GM12878 (cell line): ENCODE data around the gene OR14J1. TPM values are rescaled to one million over a fixed set of nuclear protein-coding genes. Genes with fewer than 3 reads are reported as not detected.

Experiments used
- ATAC-seq: fragments of 200-7000 bp; cut with Tn5 transposase; 3 replicates; pipeline ENCODE4 v1.9.1; 2020; ENCODE audit warnings: mild to moderate bottlenecking, moderate library complexity
- BruUV-seq: library from RNA; stranded (reverse); fragments of 400-500 nt; replicated peaks from 2 replicates; lab custom pipeline; 2021; lab: Mats Ljungman, UMichigan
- CTCF ChIA-PET: fragments of 300-600 bp; sonication (Branson Sonifier 250); formaldehyde crosslinking; extraction: SDS; loops from one replicate; lab custom pipeline; 2021; ENCODE audit warnings: inconsistent platforms; lab: Yijun Ruan, JAX
- POLR2A ChIA-PET: fragments of 350-600 bp; formaldehyde crosslinking; extraction: SDS; loops from one replicate; lab custom pipeline; 2021; ENCODE audit warnings: inconsistent platforms; lab: Charles Lee
- RAD21 ChIA-PET: fragments of 300-600 bp; sonication (Branson Sonifier 250); formaldehyde crosslinking; loops from one replicate; lab custom pipeline; 2023; ENCODE audit warnings: antibody characterized with exemption; ENCODE audit not compliant: unreplicated experiment; lab: Charles Lee
- SMC1A ChIA-PET: fragments of 300-600 bp; sonication (Branson Sonifier 250); formaldehyde crosslinking; loops from one replicate; lab custom pipeline; 2023; ENCODE audit not compliant: unreplicated experiment, uncharacterized antibody; lab: Charles Lee
- DNase-seq: peaks from one replicate; pipeline ENCODE4 v3.0.0-alpha.2; 2011; ENCODE audit warnings: low read depth, low spot score
- FAIRE-seq: peaks from 3 replicates; lab custom pipeline; 2011; peaks lifted over from hg19 to GRCh38; lab: Jason Lieb, UNC
- H2AFZ ChIP-seq: 2 replicates; pipeline ENCODE4 v1.6.0; 2011; ENCODE audit warnings: low read depth, low read length, control low read depth; ENCODE audit not compliant: control insufficient read depth
- H3K27ac ChIP-seq: 2 replicates; pipeline ENCODE4 v1.5.1; 2011; ENCODE audit warnings: control low read depth; ENCODE audit not compliant: control insufficient read depth, insufficient read depth
- H3K27me3 ChIP-seq, 2 experiments: replicated peaks in 1 of 2; 2 replicates each; pipeline versions ENCODE4 v1.6.0 to v1.6.1; 2011; ENCODE audit warnings: low read length in 1 of 2; ENCODE audit not compliant: control insufficient read depth in 2 of 2, insufficient read depth in 2 of 2
- H3K36me3 ChIP-seq, 2 experiments: 2 replicates each; pipeline ENCODE4 v1.5.1; 2011; ENCODE audit warnings: low read length in 1 of 2; ENCODE audit not compliant: control insufficient read depth in 2 of 2, insufficient read depth in 2 of 2
- H3K4me1 ChIP-seq: 2 replicates; pipeline ENCODE4 v1.6.1; 2011; ENCODE audit warnings: mild to moderate bottlenecking, low read length, moderate library complexity, mixed read lengths; ENCODE audit not compliant: control insufficient read depth, insufficient read depth
- H3K4me2 ChIP-seq: 2 replicates; pipeline ENCODE4 v1.6.0; 2011; ENCODE audit warnings: control low read depth; ENCODE audit not compliant: control insufficient read depth, insufficient read depth
- H3K4me3 ChIP-seq: fragments of 200-600 bp; sonication (generic); 2 replicates; pipeline ENCODE4 v1.5.1; 2016
- H3K79me2 ChIP-seq: 2 replicates; pipeline ENCODE4 v1.6.0; 2011; ENCODE audit warnings: low read length; ENCODE audit not compliant: control insufficient read depth, insufficient read depth
- H3K9ac ChIP-seq: 2 replicates; pipeline ENCODE4 v1.8.0; 2011; ENCODE audit warnings: low read length, control low read depth, mixed read lengths; ENCODE audit not compliant: control insufficient read depth, insufficient read depth
- H3K9me3 ChIP-seq: replicated peaks from 3 replicates; pipeline ENCODE4 v1.5.1; 2011; ENCODE audit warnings: mild to moderate bottlenecking, low read length; ENCODE audit not compliant: control insufficient read depth, insufficient read depth
- H4K20me1 ChIP-seq: 2 replicates; pipeline ENCODE4 v1.6.0; 2011; ENCODE audit not compliant: control insufficient read depth, insufficient read depth
- BCL11A ChIP-seq: IDR thresholded peaks from 2 replicates; pipeline ENCODE4 v1.6.1; 2011; ENCODE audit warnings: low read depth, low read length
- BCL3 ChIP-seq: IDR thresholded peaks from 2 replicates; pipeline ENCODE4 v1.6.1; 2011; ENCODE audit warnings: borderline replicate concordance, low read depth, mild to moderate bottlenecking, moderate library complexity, low read length; ENCODE audit not compliant: insufficient read depth, poor library complexity, severe bottlenecking
- CBX3 ChIP-seq: fragments of 200-600 bp; sonication (generic); IDR thresholded peaks from 2 replicates; pipeline ENCODE4 v1.6.1; 2016; ENCODE audit warnings: low read depth, borderline replicate concordance
- CHD2 ChIP-seq: IDR thresholded peaks from 2 replicates; pipeline ENCODE4 v1.6.1; 2011; ENCODE audit warnings: low read depth, low read length, improper control_type of control experiment, borderline replicate concordance
- ESRRA ChIP-seq: IDR thresholded peaks from 2 replicates; pipeline ENCODE4 v1.6.1; 2012; ENCODE audit warnings: mild to moderate bottlenecking, low read length, improper control_type of control experiment
- HDAC2 ChIP-seq: fragments of 200-600 bp; sonication (generic); IDR thresholded peaks from 2 replicates; pipeline ENCODE4 v1.6.1; 2017
- PKNOX1 ChIP-seq: fragments of 450-650 bp; IDR thresholded peaks from 2 replicates; pipeline ENCODE4 v1.6.1; 2016; ENCODE audit warnings: mild to moderate bottlenecking
- POLR2AphosphoS2 ChIP-seq: IDR thresholded peaks from 2 replicates; pipeline ENCODE4 v1.6.1; 2011; ENCODE audit warnings: low read depth, mild to moderate bottlenecking, low read length, improper control_type of control experiment, moderate library complexity
- POLR2AphosphoS5 ChIP-seq: IDR thresholded peaks from 2 replicates; pipeline ENCODE4 v1.6.1; 2011; ENCODE audit warnings: mild to moderate bottlenecking, low read length, inconsistent platforms
- PRDM15 ChIP-seq: fragments of 450-650 bp; formaldehyde crosslinking; IDR thresholded peaks from 2 replicates; pipeline ENCODE4 v1.4.0; 2020; ENCODE audit warnings: mild to moderate bottlenecking, moderate library complexity
- SMAD1 ChIP-seq: fragments of 450-650 bp; IDR thresholded peaks from 2 replicates; pipeline ENCODE4 v1.6.1; 2018; ENCODE audit warnings: mild to moderate bottlenecking, low read depth; ENCODE audit not compliant: partially characterized antibody
- TCF12 ChIP-seq: IDR thresholded peaks from 2 replicates; pipeline ENCODE4 v1.6.1; 2011; ENCODE audit warnings: low read depth, mild to moderate bottlenecking, low read length
- ZNF274 ChIP-seq: IDR thresholded peaks from one replicate; pipeline ENCODE4 v1.8.0; 2011; ENCODE audit not compliant: insufficient read length, insufficient read depth
- WGBS: methylation state at CpG from one replicate; pipeline ENCODE4 v1.1.6; 2016; ENCODE audit warnings: low lambda C conversion rate; ENCODE audit not compliant: insufficient replicate concordance, insufficient coverage; ENCODE audit errors: missing lambda C conversion rate; 5-methylcytosine and 5-hydroxymethylcytosine counted together
- in situ Hi-C: fragments of 300-500 bp; cut with MboI; formaldehyde crosslinking; loops from 9 replicates; pipeline ENCODE4 v1.14.3; 2018; ENCODE audit warnings: mixed read lengths
- intact Hi-C: fragments of 100-400 bp; cut with micrococcal nuclease; formaldehyde crosslinking; loops from one replicate; pipeline ENCODE4 v1.14.2; 2022; ENCODE audit not compliant: unreplicated experiment
- polyA plus RNA-seq, 11 experiments: library from polyadenylated mRNA; depleted of rRNA in 4 of 11; unstranded in 6 of 11; stranded (reverse) in 5 of 11; fragments of >200 nt; fragmentation: Nextera tagmentation in 4 of 11; fragmentation: Illumina TruSeq in 1 of 11; extraction: Ambion mirVana in 4 of 11; extraction: Trizol in 1 of 11; gene quantifications; 1 replicate in 1 of 11; 2 replicates in 10 of 11; pipeline versions ENCODE4 v1.2.1 to v1.2.3, GENCODE V29; 2011 to 2016; ENCODE audit warnings: inconsistent platforms in 2 of 11, missing spikeins in 2 of 11, low read depth in 1 of 11
- total RNA-seq, 4 experiments: library from RNA; depleted of rRNA in 3 of 4; stranded (reverse); fragments of >200 nt in 3 of 4; fragmentation: Illumina TruSeq in 1 of 4; extraction: Trizol in 1 of 4; gene quantifications; 2 replicates each; pipeline versions ENCODE4 v1.2.1 to v1.2.3, GENCODE V29; 2013 to 2021

Gene OR14J1
- total and polyA plus RNA-seq, 10 of the 15 experiments (the other 5 are each of a cell fraction or from before 2014, with no cell fraction given): not detected

GRCh38 chr6:29295623-29296022 lies 5.9 kb upstream of the OR14J1 start:
- WGBS: 37% methylated on average over 7 of the region's 7 CpGs
- no peaks in the 10 kb centered on the region for H3K9me3 ChIP-seq

More at GRCh38 chr6:29295623-29296022, 5.9 kb upstream of the OR14J1 start:
- no peak overlapping the region for H3K4me2 ChIP-seq
- FAIRE-seq: no peak
- no peak for DNase-seq
- BruUV-seq: no TSS peak
- no peaks in the 10 kb centered on the region for H4K20me1 ChIP-seq
- H3K79me2 ChIP-seq: no peaks in the 10 kb centered on the region
- SMC1A ChIA-PET: no interaction called here
- no peak overlapping the region for H3K27ac ChIP-seq
- RAD21 ChIA-PET: no interaction called here
- H3K4me3 ChIP-seq: no peak overlapping the region
- H3K9ac ChIP-seq: no peak overlapping the region
- no peaks in the 10 kb centered on the region for H3K36me3 ChIP-seq
- no peak for TF ChIP-seq TCF12
- no peak for TF ChIP-seq BCL3
- TF ChIP-seq POLR2AphosphoS5: no peak
- TF ChIP-seq CBX3: no peak
- TF ChIP-seq BCL11A: no peak
- no peak for TF ChIP-seq CHD2
- TF ChIP-seq ESRRA: no peak
- no peak for TF ChIP-seq PKNOX1
- TF ChIP-seq POLR2AphosphoS2: no peak
- no peak for TF ChIP-seq ZNF274
- TF ChIP-seq SMAD1: no peak
- TF ChIP-seq HDAC2: no peak
- no peak for TF ChIP-seq PRDM15
- TF ChIP-seq, all 136 proteins: peak for 0
- H3K27me3 ChIP-seq: no peaks in the 10 kb centered on the region
- H3K4me1 ChIP-seq: no peaks in the 10 kb centered on the region
- ATAC-seq: no peak
- CTCF ChIA-PET: no interaction called here
- intact Hi-C loops (no loop called here), in situ Hi-C loops (no loop called here)
- no peak overlapping the region for H2AFZ ChIP-seq
- POLR2A ChIA-PET: no interaction called here
